Dedifferentiated amniotic fluid mesenchymal stem cell (primary cell): ENCODE results near the gene ZNF282.

Source experiments
- DNase-seq: peaks from one replicate; pipeline ENCODE4 v3.0.0-alpha.2; 2016; ENCODE audit errors: extremely low spot score

Gene ZNF282

DNA sequence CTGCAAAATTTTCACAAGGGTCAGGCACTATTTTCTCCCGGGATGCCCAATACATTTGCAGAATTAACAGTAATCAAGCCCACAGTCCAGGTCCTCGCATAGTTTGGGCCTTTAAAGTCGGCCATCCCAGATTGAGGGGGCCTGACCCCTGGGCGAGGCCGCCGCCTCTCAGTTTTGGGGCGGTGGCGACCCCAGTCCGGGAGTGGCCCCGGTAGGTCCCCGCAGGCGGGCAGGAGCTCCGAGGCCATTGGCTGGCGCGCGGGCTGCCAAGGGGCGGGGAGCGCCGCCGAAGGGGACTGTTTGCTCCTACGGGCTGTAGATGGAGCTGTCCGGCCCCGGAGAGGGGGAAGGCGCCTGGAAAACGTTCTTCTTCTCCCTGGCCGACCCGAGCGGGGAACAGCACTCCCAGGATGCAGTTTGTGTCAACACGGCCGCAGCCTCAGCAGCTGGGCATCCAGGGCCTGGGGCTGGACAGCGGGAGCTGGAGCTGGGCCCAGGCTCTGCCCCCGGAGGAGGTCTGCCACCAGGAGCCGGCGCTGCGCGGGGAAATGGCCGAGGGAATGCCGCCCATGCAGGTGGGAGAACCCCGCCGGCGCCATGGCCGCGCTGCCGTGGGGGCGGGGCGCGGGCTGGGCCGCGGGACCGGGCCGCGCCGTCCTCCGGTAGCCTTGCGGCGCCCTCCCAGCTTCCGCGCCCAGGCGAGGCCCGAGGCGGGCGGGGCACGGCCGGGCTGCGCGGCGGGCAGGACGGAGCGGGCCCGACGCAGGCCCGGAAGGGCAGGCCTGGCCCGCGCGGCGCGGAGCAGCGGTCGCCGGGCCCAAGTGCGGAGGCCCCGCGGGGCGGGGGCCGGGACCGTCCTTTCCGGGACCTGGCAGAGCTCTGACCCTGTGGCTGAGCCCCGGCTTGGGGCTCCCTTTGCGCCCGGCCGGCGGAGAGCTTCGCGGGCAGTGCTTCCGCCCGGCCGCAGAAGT is at the start of gene ZNF282:
Gene ZNF282, plus strand, starts transcription at position 367 of the 971 bp plus-strand sequence. Its CDS starts 44 bp downstream, at position 411.
- DNase-seq: peak; percentile 90

- peak; percentile 33 for DNase-seq
Measured at GRCh38 chr7:149147072-149147751, 48.1 kb upstream of the ZNF282 start, which contains the start of gene ZNF398. TSS of gene ZNF398 (plus strand) at chr7:149147453. CDS start at chr7:149147743, 290 bp downstream.

- peak; percentile 46 for DNase-seq
Measured at GRCh38 chr7:149147752-149148653, 47.3 kb upstream of the ZNF282 start.

- no peak for DNase-seq
Measured at GRCh38 chr7:149150981-149151380, 44.4 kb upstream of the ZNF282 start.

GRCh38 chr7:149153346-149153745 is 42.0 kb upstream of the ZNF282 start:
- no peak for DNase-seq

- no peak for DNase-seq
Measured at GRCh38 chr7:149154056-149154455, 41.3 kb upstream of the ZNF282 start.

DNA sequence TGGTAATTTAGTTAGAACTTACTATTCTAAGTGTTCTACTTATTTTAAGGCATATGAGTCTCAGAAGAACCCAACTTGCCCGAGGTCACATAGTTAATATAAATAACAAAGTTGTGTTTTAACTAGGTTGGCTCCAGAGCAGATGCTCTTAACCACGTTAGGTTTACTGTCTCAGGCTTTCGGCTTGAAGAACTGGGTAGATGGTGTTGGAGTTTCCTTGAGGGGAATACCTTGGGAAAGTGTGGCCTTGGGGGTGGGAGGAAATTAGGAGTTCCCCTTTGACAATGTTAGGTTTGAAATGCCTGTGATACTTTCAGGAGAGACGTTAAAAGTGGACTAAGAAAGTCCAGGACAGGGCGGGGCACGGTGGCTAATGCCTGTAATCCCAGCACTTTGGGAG is 38.4 kb upstream of the ZNF282 start:
- no peak for DNase-seq

- DNase-seq: no peak
Measured at GRCh38 chr7:149161241-149161848, 34.0 kb upstream of the ZNF282 start.

DNA sequence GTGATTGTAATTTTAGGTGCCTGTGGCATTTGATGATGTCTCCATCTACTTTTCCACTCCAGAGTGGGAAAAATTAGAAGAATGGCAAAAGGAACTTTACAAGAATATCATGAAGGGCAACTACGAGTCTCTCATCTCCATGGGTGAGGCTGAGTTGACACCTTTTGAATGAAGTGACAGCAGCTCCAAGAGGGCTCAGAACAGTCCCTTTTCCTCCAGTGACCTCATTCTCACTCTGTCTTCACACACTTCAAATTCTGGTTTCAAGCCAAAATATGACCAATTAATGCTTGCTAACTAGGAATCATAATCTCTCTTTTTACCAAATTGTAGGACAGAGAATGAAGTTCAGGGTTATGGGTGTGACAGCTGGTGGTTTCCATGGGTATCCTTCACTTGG is 29.2 kb upstream of the ZNF282 start:
- no peak for DNase-seq

- no peak for DNase-seq
Measured at GRCh38 chr7:149166630-149167352, 28.6 kb upstream of the ZNF282 start.

- DNase-seq: no peak
Measured at GRCh38 chr7:149171892-149172533, 23.3 kb upstream of the ZNF282 start.

DNA sequence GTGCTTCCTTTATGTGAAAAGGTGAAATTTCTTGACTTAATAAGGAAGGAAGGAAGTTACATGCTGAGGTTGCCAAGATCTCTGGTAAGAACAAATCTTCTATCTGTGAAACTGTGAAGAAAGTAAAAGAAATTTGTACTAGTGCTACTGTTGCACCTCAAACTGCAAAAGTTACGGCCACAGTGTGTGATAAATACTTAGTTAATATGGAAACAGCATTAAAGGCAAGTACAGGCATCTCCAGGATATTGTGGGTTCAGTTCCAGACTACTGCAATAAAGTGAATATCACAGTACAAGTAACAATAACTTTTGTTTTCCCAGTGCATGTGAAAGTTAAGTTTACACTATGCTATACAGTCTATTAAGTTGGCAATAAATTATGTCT is 22.8 kb upstream of the ZNF282 start:
- no peak for DNase-seq

DNA sequence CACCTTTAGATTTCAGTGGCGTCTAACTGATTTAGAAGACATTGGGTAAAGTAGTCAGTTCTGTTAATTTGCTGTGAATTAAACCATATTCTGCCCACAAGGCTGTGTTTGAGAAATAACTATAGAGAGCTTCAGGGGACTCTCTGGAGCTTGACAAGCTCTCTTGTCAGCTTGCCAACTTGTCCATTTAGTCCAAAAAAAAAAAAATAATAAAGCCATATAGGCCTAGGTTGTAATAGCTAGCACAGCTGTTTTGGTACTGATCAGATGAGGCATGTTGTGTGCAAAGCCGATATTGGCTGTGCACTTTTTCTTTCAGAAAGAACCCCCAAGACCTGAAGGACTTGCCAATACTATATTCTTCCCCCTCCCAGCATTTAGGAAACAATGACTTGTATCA is 20.2 kb upstream of the ZNF282 start:
- no peak for DNase-seq

DNA sequence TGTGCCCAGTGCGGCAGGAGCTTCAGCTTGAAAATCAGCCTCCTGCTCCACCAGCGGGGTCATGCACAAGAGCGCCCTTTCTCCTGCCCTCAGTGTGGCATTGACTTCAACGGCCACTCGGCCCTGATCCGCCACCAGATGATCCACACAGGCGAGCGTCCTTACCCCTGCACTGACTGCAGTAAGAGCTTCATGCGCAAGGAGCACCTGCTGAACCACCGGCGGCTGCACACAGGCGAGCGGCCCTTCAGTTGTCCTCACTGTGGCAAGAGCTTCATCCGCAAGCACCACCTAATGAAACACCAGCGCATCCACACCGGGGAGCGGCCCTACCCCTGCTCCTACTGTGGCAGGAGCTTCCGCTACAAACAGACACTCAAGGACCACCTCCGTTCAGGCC is 16.1 kb upstream of the ZNF282 start:
- DNase-seq: no peak

- DNase-seq: peak; percentile 34
Measured at GRCh38 chr7:149180722-149181449, 14.5 kb upstream of the ZNF282 start.

- no peak for DNase-seq
Measured at GRCh38 chr7:149181450-149181790, 13.9 kb upstream of the ZNF282 start.

DNA sequence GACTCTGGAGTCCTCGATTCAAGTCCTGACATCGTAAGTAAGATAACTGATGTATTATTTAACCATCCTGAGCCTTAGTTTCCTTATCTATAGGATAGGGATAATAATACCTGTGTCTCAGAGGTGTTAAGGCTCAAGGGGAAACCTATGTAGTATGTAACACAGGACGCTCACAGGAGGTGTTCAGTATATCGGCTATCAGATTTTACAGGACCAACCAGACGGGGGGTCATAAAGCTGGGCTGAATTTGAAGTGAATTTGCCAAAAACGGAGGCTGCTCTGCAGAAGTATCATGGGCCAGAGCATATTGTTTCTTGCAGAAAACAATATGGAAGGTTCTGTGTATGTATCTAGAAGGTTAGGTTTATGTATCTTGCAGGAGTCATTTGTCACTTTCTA is 11.1 kb upstream of the ZNF282 start:
- no peak for DNase-seq

DNA sequence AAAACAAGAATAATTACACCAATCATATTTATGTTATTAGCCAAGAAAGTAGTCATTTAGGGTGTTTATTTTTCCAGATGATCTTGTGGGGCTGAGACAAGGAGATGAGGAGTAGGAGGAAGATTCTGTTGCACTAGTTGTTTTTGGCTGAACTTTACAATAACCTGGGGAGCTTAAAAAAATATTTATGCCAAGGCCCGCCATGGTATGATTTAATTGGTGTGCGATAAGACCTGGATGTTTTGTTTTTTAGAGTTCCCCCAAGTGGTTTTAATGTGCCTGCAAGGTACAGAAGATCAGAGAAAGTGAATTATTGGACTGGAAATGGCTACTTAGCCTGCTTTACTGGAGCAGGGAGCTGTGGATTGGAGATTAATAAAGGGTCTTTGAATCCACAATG is 7.1 kb upstream of the ZNF282 start:
- no peak for DNase-seq

DNA sequence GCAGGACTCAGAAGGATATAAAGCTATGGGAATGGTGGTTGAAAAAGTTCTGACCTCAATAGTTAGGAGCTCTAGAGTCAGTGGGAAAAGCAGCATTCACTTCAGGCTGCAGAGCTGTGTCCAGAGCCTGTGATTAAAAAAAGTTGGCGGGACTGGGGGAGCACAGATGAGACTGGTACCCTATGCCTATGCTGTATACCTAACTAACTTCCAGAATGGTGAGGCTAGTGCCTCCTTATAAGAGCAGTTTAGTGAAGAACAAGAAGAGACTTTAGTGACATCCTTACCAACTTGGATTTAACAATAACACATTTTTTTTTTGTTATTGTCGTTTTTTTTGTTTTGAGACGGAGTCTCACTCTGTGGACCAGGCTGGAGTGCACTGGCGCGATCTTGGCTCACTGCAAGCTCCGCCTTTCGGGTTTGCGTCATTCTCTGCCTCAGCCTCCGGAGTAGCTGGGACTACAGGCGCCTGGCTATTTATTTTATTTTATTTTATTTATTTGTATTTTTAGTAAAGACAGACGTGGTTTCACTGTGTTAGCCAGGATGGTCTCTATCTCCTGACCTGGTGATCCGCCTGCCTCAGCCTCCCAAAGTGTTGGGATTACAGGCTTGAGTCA is 6.6 kb upstream of the ZNF282 start:
- no peak for DNase-seq
